SU-DHL-6 (cell line): ENCODE data around the gene GLS.

ENCODE experiments used
- CTCF ChIP-seq: fragments of 200-600 bp; sonication (generic); IDR thresholded peaks from one replicate; pipeline ENCODE4 v1.5.1; 2017; ENCODE audit warnings: antibody characterized with exemption, mild to moderate bottlenecking, low read length, moderate library complexity; ENCODE audit not compliant: insufficient read depth, poor library complexity, severe bottlenecking
- EZH2phosphoT487 ChIP-seq: fragments of 200-600 bp; sonication (generic), shearing (Covaris generic); conservative IDR thresholded peaks from 2 replicates; pipeline ENCODE4 v1.6.1; 2018; ENCODE audit warnings: mild to moderate bottlenecking, antibody characterized with exemption, low read length, moderate library complexity, mixed read lengths

- TF ChIP-seq CTCF (no peak), EZH2phosphoT487 (no peak)
Measured at GRCh38 chr2:190856985-190857384, 23.6 kb upstream of the GLS start.
